ENCODE measurements around the gene TEX51.

The TEX51 gene

GRCh38 chr2:126880324-126880723, 18.4 kb upstream of the TEX51 start:
- Histone ChIP-seq H3K27me3 (ENCODE audit: control insufficient read depth, insufficient read depth, low read length) (no peaks in the 10 kb centered on the region), H3K9ac (ENCODE audit: low read length) (no peak overlapping the region), H3K9me3 (ENCODE audit: control insufficient read depth, low read length) (no peaks in the 10 kb centered on the region), H3K4me1 (ENCODE audit: control insufficient read depth, insufficient read depth, low read length) (no peaks in the 10 kb centered on the region), H3K36me3 (ENCODE audit: control insufficient read depth, insufficient read depth, low read length) (no peaks in the 10 kb centered on the region), H3K4me3 (ENCODE audit: low read length) (no peak overlapping the region)

GRCh38 chr2:126880817-126881216, 17.9 kb upstream of the TEX51 start:
- Histone ChIP-seq H3K9ac (ENCODE audit: low read length) (no peak overlapping the region), H3K4me1 (ENCODE audit: control insufficient read depth, insufficient read depth, low read length) (no peaks in the 10 kb centered on the region), H3K4me3 (ENCODE audit: low read length) (no peak overlapping the region), H3K9me3 (ENCODE audit: control insufficient read depth, low read length) (no peaks in the 10 kb centered on the region), H3K27me3 (ENCODE audit: control insufficient read depth, insufficient read depth, low read length) (no peaks in the 10 kb centered on the region), H3K36me3 (ENCODE audit: control insufficient read depth, insufficient read depth, low read length) (no peaks in the 10 kb centered on the region)

GRCh38 chr2:126881591-126881990, 17.1 kb upstream of the TEX51 start:
- Histone ChIP-seq H3K9ac (ENCODE audit: low read length) (no peak overlapping the region), H3K4me3 (ENCODE audit: low read length) (no peak overlapping the region), H3K36me3 (ENCODE audit: control insufficient read depth, insufficient read depth, low read length) (no peaks in the 10 kb centered on the region)

GRCh38 chr2:126882181-126882580, 16.5 kb upstream of the TEX51 start:
- Histone ChIP-seq H3K27me3 (ENCODE audit: control insufficient read depth, insufficient read depth, low read length) (no peaks in the 10 kb centered on the region), H3K4me3 (ENCODE audit: low read length) (no peak overlapping the region), H3K9ac (ENCODE audit: low read length) (no peak overlapping the region), H3K36me3 (ENCODE audit: control insufficient read depth, insufficient read depth, low read length) (no peaks in the 10 kb centered on the region), H3K9me3 (ENCODE audit: control insufficient read depth, low read length) (no peaks in the 10 kb centered on the region), H3K4me1 (ENCODE audit: control insufficient read depth, insufficient read depth, low read length) (peaks cover 7% of the 10 kb centered on the region)

More at GRCh38 chr2:126881591-126881990, 17.1 kb upstream of the TEX51 start:
- Histone ChIP-seq H3K27me3 (ENCODE audit: control insufficient read depth, insufficient read depth, low read length) (no peaks in the 10 kb centered on the region), H3K9me3 (ENCODE audit: control insufficient read depth, low read length) (no peaks in the 10 kb centered on the region), H3K4me1 (ENCODE audit: control insufficient read depth, insufficient read depth, low read length) (peaks cover 5% of the 10 kb centered on the region)

- Histone ChIP-seq H3K27me3 (ENCODE audit: control insufficient read depth, insufficient read depth, low read length) (no peaks in the 10 kb centered on the region), H3K4me3 (ENCODE audit: low read length) (no peak overlapping the region), H3K36me3 (ENCODE audit: control insufficient read depth, insufficient read depth, low read length) (no peaks in the 10 kb centered on the region), H3K4me1 (ENCODE audit: control insufficient read depth, insufficient read depth, low read length) (peaks cover 7% of the 10 kb centered on the region), H3K9me3 (ENCODE audit: control insufficient read depth, low read length) (no peaks in the 10 kb centered on the region), H3K9ac (ENCODE audit: low read length) (no peak overlapping the region)
Measured at GRCh38 chr2:126882736-126883665, 15.7 kb upstream of the TEX51 start.

- no peak overlapping the region for H3K4me3 ChIP-seq (ENCODE audit: low read length)
- H3K9me3 ChIP-seq (ENCODE audit: control insufficient read depth, low read length) = no peaks in the 10 kb centered on the region
- no peaks in the 10 kb centered on the region for H3K27me3 ChIP-seq (ENCODE audit: control insufficient read depth, insufficient read depth, low read length)
- H3K4me1 ChIP-seq (ENCODE audit: control insufficient read depth, insufficient read depth, low read length) = peaks cover 7% of the 10 kb centered on the region
- no peak overlapping the region for H3K9ac ChIP-seq (ENCODE audit: low read length)
- no peaks in the 10 kb centered on the region for H3K36me3 ChIP-seq (ENCODE audit: control insufficient read depth, insufficient read depth, low read length)
Measured at GRCh38 chr2:126883666-126884040, 15.0 kb upstream of the TEX51 start.

GRCh38 chr2:126884861-126885750, 13.6 kb upstream of the TEX51 start:
- Histone ChIP-seq H3K4me3 (ENCODE audit: low read length) (no peak overlapping the region), H3K27me3 (ENCODE audit: control insufficient read depth, insufficient read depth, low read length) (no peaks in the 10 kb centered on the region), H3K9ac (ENCODE audit: low read length) (no peak overlapping the region), H3K4me1 (ENCODE audit: control insufficient read depth, insufficient read depth, low read length) (peaks cover 7% of the 10 kb centered on the region), H3K36me3 (ENCODE audit: control insufficient read depth, insufficient read depth, low read length) (no peaks in the 10 kb centered on the region), H3K9me3 (ENCODE audit: control insufficient read depth, low read length) (no peaks in the 10 kb centered on the region)

- H3K4me3 ChIP-seq (ENCODE audit: low read length) = no peak overlapping the region
- peaks cover 7% of the 10 kb centered on the region for H3K4me1 ChIP-seq (ENCODE audit: control insufficient read depth, insufficient read depth, low read length)
- no peaks in the 10 kb centered on the region for H3K27me3 ChIP-seq (ENCODE audit: control insufficient read depth, insufficient read depth, low read length)
- no peaks in the 10 kb centered on the region for H3K9me3 ChIP-seq (ENCODE audit: control insufficient read depth, low read length)
- H3K9ac ChIP-seq (ENCODE audit: low read length) = no peak overlapping the region
- H3K36me3 ChIP-seq (ENCODE audit: control insufficient read depth, insufficient read depth, low read length) = no peaks in the 10 kb centered on the region
Measured at GRCh38 chr2:126885751-126886210, 12.9 kb upstream of the TEX51 start.

- Histone ChIP-seq H3K4me1 (ENCODE audit: control insufficient read depth, insufficient read depth, low read length) (peaks cover 7% of the 10 kb centered on the region), H3K27me3 (ENCODE audit: control insufficient read depth, insufficient read depth, low read length) (no peaks in the 10 kb centered on the region), H3K4me3 (ENCODE audit: low read length) (no peak overlapping the region), H3K9ac (ENCODE audit: low read length) (no peak overlapping the region), H3K9me3 (ENCODE audit: control insufficient read depth, low read length) (no peaks in the 10 kb centered on the region), H3K36me3 (ENCODE audit: control insufficient read depth, insufficient read depth, low read length) (no peaks in the 10 kb centered on the region)
Measured at GRCh38 chr2:126886211-126886915, 12.3 kb upstream of the TEX51 start.

- H3K4me3 ChIP-seq (ENCODE audit: low read length) = no peak overlapping the region
Measured at GRCh38 chr2:126886916-126887280, 11.8 kb upstream of the TEX51 start.

GRCh38 chr2:126887506-126887905, 11.2 kb upstream of the TEX51 start:
- Histone ChIP-seq H3K9ac (ENCODE audit: low read length) (no peak overlapping the region), H3K4me3 (ENCODE audit: low read length) (no peak overlapping the region), H3K4me1 (ENCODE audit: control insufficient read depth, insufficient read depth, low read length) (peaks cover 7% of the 10 kb centered on the region), H3K36me3 (ENCODE audit: control insufficient read depth, insufficient read depth, low read length) (no peaks in the 10 kb centered on the region), H3K9me3 (ENCODE audit: control insufficient read depth, low read length) (no peaks in the 10 kb centered on the region), H3K27me3 (ENCODE audit: control insufficient read depth, insufficient read depth, low read length) (no peaks in the 10 kb centered on the region)

More at GRCh38 chr2:126886916-126887280, 11.8 kb upstream of the TEX51 start:
- Histone ChIP-seq H3K27me3 (ENCODE audit: control insufficient read depth, insufficient read depth, low read length) (no peaks in the 10 kb centered on the region), H3K36me3 (ENCODE audit: control insufficient read depth, insufficient read depth, low read length) (no peaks in the 10 kb centered on the region), H3K9me3 (ENCODE audit: control insufficient read depth, low read length) (no peaks in the 10 kb centered on the region), H3K9ac (ENCODE audit: low read length) (no peak overlapping the region), H3K4me1 (ENCODE audit: control insufficient read depth, insufficient read depth, low read length) (peaks cover 7% of the 10 kb centered on the region)
